H9 (cell line): ENCODE data around the gene PSMA6. TPM values are rescaled to one million over a fixed set of nuclear protein-coding genes. Genes with fewer than 3 reads are reported as not detected.

ENCODE experiments used
- DNase-seq: peaks from one replicate; pipeline ENCODE4 v3.0.0-alpha.2; 2017
- H2AFZ ChIP-seq: one replicate; pipeline ENCODE4 v1.6.1; 2013; ENCODE audit warnings: mild to moderate bottlenecking, low read length, control low read depth, moderate library complexity
- H2AK5ac ChIP-seq: 2 replicates; pipeline ENCODE4 v1.6.1; 2013; ENCODE audit warnings: low read length, control low read depth, mixed read lengths; ENCODE audit not compliant: insufficient read length
- H2BK120ac ChIP-seq: one replicate; pipeline ENCODE4 v1.6.1; 2013; ENCODE audit warnings: low read depth, mild to moderate bottlenecking, low read length, control low read depth, inconsistent platforms; ENCODE audit not compliant: poor library complexity, severe bottlenecking
- H2BK12ac ChIP-seq: 2 replicates; pipeline ENCODE4 v1.6.1; 2013; ENCODE audit warnings: low read length, control low read depth, mixed read lengths, low read depth; ENCODE audit not compliant: insufficient read length
- H2BK15ac ChIP-seq: 2 replicates; pipeline ENCODE4 v1.6.1; 2013; ENCODE audit warnings: low read depth, low read length, control low read depth
- H2BK20ac ChIP-seq: one replicate; pipeline ENCODE4 v1.6.1; 2013; ENCODE audit warnings: low read depth, mild to moderate bottlenecking, low read length, control low read depth, inconsistent platforms; ENCODE audit not compliant: poor library complexity, severe bottlenecking
- H2BK5ac ChIP-seq: 2 replicates; pipeline ENCODE4 v1.6.1; 2013; ENCODE audit warnings: low read length, control low read depth, mixed read lengths; ENCODE audit not compliant: insufficient read length
- H3K14ac ChIP-seq: 2 replicates; pipeline ENCODE4 v1.6.1; 2013; ENCODE audit warnings: low read length, control low read depth; ENCODE audit not compliant: insufficient read depth
- H3K18ac ChIP-seq: 2 replicates; pipeline ENCODE4 v1.6.1; 2013; ENCODE audit warnings: low read depth, mild to moderate bottlenecking, mixed read lengths, low read length, control low read depth; ENCODE audit not compliant: insufficient read length
- H3K23ac ChIP-seq: 2 replicates; pipeline ENCODE4 v1.6.1; 2013; ENCODE audit warnings: low read length, control low read depth, mixed read lengths, low read depth; ENCODE audit not compliant: insufficient read length
- H3K23me2 ChIP-seq: 2 replicates; pipeline ENCODE4 v1.6.1; 2013; ENCODE audit warnings: low read depth, mild to moderate bottlenecking, mixed read lengths, low read length, control low read depth; ENCODE audit not compliant: insufficient read length, poor library complexity, severe bottlenecking
- H3K27ac ChIP-seq: 2 replicates; pipeline ENCODE4 v1.5.1; 2013; ENCODE audit warnings: low read length, control low read depth, mixed read lengths, low read depth; ENCODE audit not compliant: insufficient read length
- H3K27me3 ChIP-seq: 2 replicates; pipeline ENCODE4 v1.6.1; 2013; ENCODE audit warnings: low read length, control low read depth, inconsistent platforms; ENCODE audit not compliant: insufficient read depth
- H3K4ac ChIP-seq: 2 replicates; pipeline ENCODE4 v1.6.1; 2013; ENCODE audit warnings: low read depth, mild to moderate bottlenecking, control low read depth, inconsistent platforms, low read length, moderate library complexity
- H3K4me1 ChIP-seq: 2 replicates; pipeline ENCODE4 v1.6.1; 2013; ENCODE audit warnings: low read length, control low read depth, inconsistent platforms; ENCODE audit not compliant: insufficient read depth
- H3K4me2 ChIP-seq: 2 replicates; pipeline ENCODE4 v1.6.1; 2013; ENCODE audit warnings: low read length, control low read depth, mixed read lengths; ENCODE audit not compliant: insufficient read length, insufficient read depth
- H3K56ac ChIP-seq: 2 replicates; pipeline ENCODE4 v1.6.1; 2013; ENCODE audit warnings: low read depth, mild to moderate bottlenecking, mixed read lengths, low read length, control low read depth; ENCODE audit not compliant: insufficient read length
- H3K79me1 ChIP-seq: 2 replicates; pipeline ENCODE4 v1.6.1; 2013; ENCODE audit warnings: low read depth, mild to moderate bottlenecking, moderate library complexity, low read length, control low read depth, inconsistent platforms; ENCODE audit not compliant: insufficient read depth, poor library complexity, severe bottlenecking
- H3K79me2 ChIP-seq: 2 replicates; pipeline ENCODE4 v1.6.1; 2013; ENCODE audit warnings: low read length, control low read depth, inconsistent platforms; ENCODE audit not compliant: insufficient read depth
- H3K9ac ChIP-seq: 2 replicates; pipeline ENCODE4 v1.6.1; 2013; ENCODE audit warnings: low read length, control low read depth, mixed read lengths; ENCODE audit not compliant: insufficient read length; ENCODE audit errors: extremely low read depth
- H3K9me3 ChIP-seq: one replicate; pipeline ENCODE4 v1.6.1; 2013; ENCODE audit warnings: low read depth, low read length, inconsistent platforms; ENCODE audit not compliant: control insufficient read depth
- H3T11ph ChIP-seq: one replicate; pipeline ENCODE4 v1.6.1; 2013; ENCODE audit warnings: mild to moderate bottlenecking, low read length, control low read depth, inconsistent platforms
- H4K20me1 ChIP-seq: one replicate; pipeline ENCODE4 v1.6.1; 2013; ENCODE audit not compliant: control insufficient read depth, insufficient read length, insufficient read depth
- H4K5ac ChIP-seq: 2 replicates; pipeline ENCODE4 v1.6.1; 2013; ENCODE audit warnings: low read depth, mild to moderate bottlenecking, mixed read lengths, low read length, control low read depth; ENCODE audit not compliant: insufficient read length
- H4K8ac ChIP-seq: replicated peaks from 2 replicates; pipeline ENCODE4 v1.6.1; 2013; ENCODE audit warnings: low read length, control low read depth, mixed read lengths, low read depth; ENCODE audit not compliant: insufficient read length
- H4K91ac ChIP-seq: 2 replicates; pipeline ENCODE4 v1.6.1; 2013; ENCODE audit warnings: low read depth, mild to moderate bottlenecking, moderate library complexity, mixed read lengths, low read length, control low read depth; ENCODE audit not compliant: insufficient read length
- H3K27ac Mint-ChIP-seq, 3 experiments: 2 replicates in 2 of 3; 3 replicates in 1 of 3; pipeline ENCODE4 v1.8.0; 2020 to 2021; ENCODE audit warnings: mixed read lengths in 3 of 3, mild to moderate bottlenecking in 1 of 3, moderate library complexity in 1 of 3
- H3K27me3 Mint-ChIP-seq: 2 replicates; pipeline ENCODE4 v1.8.0; 2021; ENCODE audit warnings: low read depth, mild to moderate bottlenecking, moderate library complexity, mixed read lengths
- H3K36me3 Mint-ChIP-seq, 3 experiments: 2 replicates in 2 of 3; 3 replicates in 1 of 3; pipeline ENCODE4 v1.8.0; 2020 to 2021; ENCODE audit warnings: low read depth in 3 of 3, mixed read lengths in 3 of 3; ENCODE audit not compliant: insufficient read depth in 1 of 3
- H3K4me1 Mint-ChIP-seq, 2 experiments: 2 replicates each; pipeline ENCODE4 v1.8.0; 2020; ENCODE audit warnings: mixed read lengths in 2 of 2
- H3K4me3 Mint-ChIP-seq, 2 experiments: 2 replicates in 1 of 2; 3 replicates in 1 of 2; pipeline ENCODE4 v1.8.0; 2020 to 2021; ENCODE audit warnings: mild to moderate bottlenecking in 2 of 2, mixed read lengths in 2 of 2, moderate library complexity in 1 of 2
- H3K9me3 Mint-ChIP-seq, 2 experiments: 2 replicates in 1 of 2; 3 replicates in 1 of 2; pipeline ENCODE4 v1.8.0; 2020; ENCODE audit warnings: mild to moderate bottlenecking in 2 of 2, mixed read lengths in 2 of 2, moderate library complexity in 1 of 2
- WGBS: extraction: QIAGEN DNeasy Blood & Tissue Kit; methylation state at CpG from one replicate; pipeline ENCODE4 v1.1.7; 2013; ENCODE audit warnings: missing lambda C conversion rate, low lambda C conversion rate, mixed read lengths; ENCODE audit not compliant: insufficient read length; ENCODE audit errors: extremely low coverage; 5-methylcytosine and 5-hydroxymethylcytosine counted together
- total RNA-seq: library from RNA; stranded (reverse); gene quantifications from 2 replicates; pipeline ENCODE4 v1.2.1, GENCODE V29; 2021
- TF ChIP-seq, protein P1 (sequence below): fragments of 200-600 bp; sonication (generic); conservative IDR thresholded peaks from 3 replicates; pipeline ENCODE4 v1.8.0; 2021; ENCODE audit warnings: antibody characterized with exemption, mild to moderate bottlenecking

PSMA6 gene
- total RNA-seq, 1 experiment from 2014 or later = 255 TPM

DNA sequence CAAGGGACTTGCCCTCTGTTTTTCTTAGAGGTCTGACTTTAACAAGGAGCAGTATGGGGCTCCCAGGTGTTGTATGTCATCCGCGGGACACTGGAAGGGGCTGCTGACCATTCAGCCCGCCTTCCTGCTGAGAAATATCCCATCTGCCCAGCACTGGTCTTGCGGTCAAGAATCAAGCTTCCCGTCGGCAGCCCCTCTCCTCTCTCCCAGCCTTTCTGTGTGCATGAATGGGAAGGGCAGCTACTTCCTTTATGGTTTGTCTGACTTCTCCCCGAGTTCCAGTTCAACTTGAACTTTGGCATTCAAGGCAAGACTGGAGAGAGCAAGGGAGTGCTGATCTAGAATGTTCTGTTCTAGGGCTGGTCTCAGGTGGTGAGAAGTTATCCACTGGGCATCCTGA, 51.5 kb downstream of the PSMA6 start:
- H2AFZ ChIP-seq = no peak overlapping the region
- TF ChIP-seq, protein P1, sequence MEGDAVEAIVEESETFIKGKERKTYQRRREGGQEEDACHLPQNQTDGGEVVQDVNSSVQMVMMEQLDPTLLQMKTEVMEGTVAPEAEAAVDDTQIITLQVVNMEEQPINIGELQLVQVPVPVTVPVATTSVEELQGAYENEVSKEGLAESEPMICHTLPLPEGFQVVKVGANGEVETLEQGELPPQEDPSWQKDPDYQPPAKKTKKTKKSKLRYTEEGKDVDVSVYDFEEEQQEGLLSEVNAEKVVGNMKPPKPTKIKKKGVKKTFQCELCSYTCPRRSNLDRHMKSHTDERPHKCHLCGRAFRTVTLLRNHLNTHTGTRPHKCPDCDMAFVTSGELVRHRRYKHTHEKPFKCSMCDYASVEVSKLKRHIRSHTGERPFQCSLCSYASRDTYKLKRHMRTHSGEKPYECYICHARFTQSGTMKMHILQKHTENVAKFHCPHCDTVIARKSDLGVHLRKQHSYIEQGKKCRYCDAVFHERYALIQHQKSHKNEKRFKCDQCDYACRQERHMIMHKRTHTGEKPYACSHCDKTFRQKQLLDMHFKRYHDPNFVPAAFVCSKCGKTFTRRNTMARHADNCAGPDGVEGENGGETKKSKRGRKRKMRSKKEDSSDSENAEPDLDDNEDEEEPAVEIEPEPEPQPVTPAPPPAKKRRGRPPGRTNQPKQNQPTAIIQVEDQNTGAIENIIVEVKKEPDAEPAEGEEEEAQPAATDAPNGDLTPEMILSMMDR = no peak
- Mint-ChIP-seq H3K4me3 (no peak overlapping the region), H3K27me3 (peaks cover 3% of the 10 kb centered on the region; the same call in 1 of the 2 replicates), H3K27ac (no peak overlapping the region), H3K36me3 (no peaks in the 10 kb centered on the region; a peak in 1 of 7 replicates), H3K9me3 (no peaks in the 10 kb centered on the region), H3K4me1 (peaks cover 24 to 31% of the 10 kb centered on the region in 2 experiments)
- H4K5ac ChIP-seq = no peak overlapping the region
- no peak overlapping the region for H2BK20ac ChIP-seq
- H3K14ac ChIP-seq = no peak overlapping the region
- no peak overlapping the region for H3K23ac ChIP-seq
- no CpG with 5 or more reads among the region's 7 CpGs for WGBS
- no peak overlapping the region for H3K9ac ChIP-seq
- H4K91ac ChIP-seq = no peak overlapping the region
- H3K56ac ChIP-seq = no peak overlapping the region
- DNase-seq = peak; percentile 20
- H2BK15ac ChIP-seq = no peak overlapping the region
- no peaks in the 10 kb centered on the region for H3K27me3 ChIP-seq
- no peak overlapping the region for H3K4ac ChIP-seq
- H2BK120ac ChIP-seq = no peak overlapping the region
- no peak overlapping the region for H2BK12ac ChIP-seq
- no peak overlapping the region for H3T11ph ChIP-seq
- H3K18ac ChIP-seq = no peak overlapping the region
- no peak overlapping the region for H2BK5ac ChIP-seq
- no peaks in the 10 kb centered on the region for H3K79me1 ChIP-seq
- no peak overlapping the region for H2AK5ac ChIP-seq
- no peaks in the 10 kb centered on the region for H4K20me1 ChIP-seq
- H3K4me1 ChIP-seq = no peaks in the 10 kb centered on the region
- H4K8ac ChIP-seq = no peak overlapping the region
- H3K23me2 ChIP-seq = no peaks in the 10 kb centered on the region
- H3K27ac ChIP-seq = no peak overlapping the region
- no peaks in the 10 kb centered on the region for H3K79me2 ChIP-seq
- no peaks in the 10 kb centered on the region for H3K9me3 ChIP-seq
- H3K4me2 ChIP-seq = no peak overlapping the region
